Loucy (cell line): ENCODE data around the gene NHS.

Source experiments
- H2AFZ ChIP-seq: fragments of 200-600 bp; sonication (generic); 2 replicates; pipeline ENCODE4 v1.6.0; 2016; ENCODE audit warnings: antibody characterized with exemption, mild to moderate bottlenecking, low read length, moderate library complexity
- H3F3A ChIP-seq: fragments of 200-600 bp; 2 replicates; pipeline ENCODE4 v1.6.0; 2016; ENCODE audit warnings: antibody characterized with exemption, low read depth, mild to moderate bottlenecking
- H3K27me3 ChIP-seq: fragments of 200-600 bp; sonication (generic); 2 replicates; pipeline ENCODE4 v1.6.1; 2014; ENCODE audit warnings: low read length, mild to moderate bottlenecking; ENCODE audit not compliant: insufficient read depth, poor library complexity, severe bottlenecking
- H3K36me3 ChIP-seq: fragments of 200-600 bp; sonication (generic); 2 replicates; pipeline ENCODE4 v1.6.1; 2016; ENCODE audit warnings: low read length; ENCODE audit not compliant: insufficient read depth
- H3K4me1 ChIP-seq: fragments of 200-600 bp; sonication (generic); 2 replicates; pipeline ENCODE4 v1.5.1; 2014; ENCODE audit warnings: low read length, mild to moderate bottlenecking; ENCODE audit not compliant: insufficient read depth, poor library complexity, severe bottlenecking
- H3K4me2 ChIP-seq: fragments of 200-600 bp; sonication (generic); 2 replicates; pipeline ENCODE4 v1.6.0; 2014; ENCODE audit warnings: antibody characterized with exemption, low read length, low read depth, mild to moderate bottlenecking; ENCODE audit not compliant: poor library complexity, severe bottlenecking
- H3K4me3 ChIP-seq: fragments of 200-600 bp; sonication (generic); 2 replicates; pipeline ENCODE4 v1.5.1; 2014; ENCODE audit warnings: low read length, mild to moderate bottlenecking, mixed read lengths; ENCODE audit not compliant: poor library complexity, severe bottlenecking
- H3K79me2 ChIP-seq: fragments of 200-600 bp; sonication (generic); 2 replicates; pipeline ENCODE4 v1.6.1; 2014; ENCODE audit warnings: low read length; ENCODE audit not compliant: insufficient read depth
- H3K9ac ChIP-seq: fragments of 200-600 bp; sonication (generic); 2 replicates; pipeline ENCODE4 v1.6.0; 2014; ENCODE audit warnings: mild to moderate bottlenecking, low read depth, low read length, moderate library complexity; ENCODE audit not compliant: poor library complexity, severe bottlenecking
- H3K9me2 ChIP-seq: fragments of 200-600 bp; sonication (generic); replicated peaks from 2 replicates; pipeline ENCODE4 v1.6.1; 2016; ENCODE audit warnings: low read depth, low read length, mixed read lengths
- H3K9me3 ChIP-seq: fragments of 200-600 bp; sonication (generic); 2 replicates; pipeline ENCODE4 v1.6.1; 2014; ENCODE audit warnings: mild to moderate bottlenecking, antibody characterized with exemption, low read length, low read depth; ENCODE audit not compliant: insufficient read depth
- H4K20me1 ChIP-seq: fragments of 200-600 bp; sonication (generic); 2 replicates; pipeline ENCODE4 v1.6.0; 2014; ENCODE audit warnings: antibody characterized with exemption, low read length, mild to moderate bottlenecking; ENCODE audit not compliant: insufficient read depth, poor library complexity, severe bottlenecking
- CTCF ChIP-seq: fragments of 200-600 bp; sonication (generic); conservative IDR thresholded peaks from 2 replicates; pipeline ENCODE4 v1.5.1; 2014; ENCODE audit warnings: mild to moderate bottlenecking, antibody characterized with exemption, low read length
- EZH2phosphoT487 ChIP-seq: fragments of 200-600 bp; IDR thresholded peaks from 2 replicates; pipeline ENCODE4 v1.6.1; 2018; ENCODE audit warnings: antibody characterized with exemption, mild to moderate bottlenecking, moderate library complexity, borderline replicate concordance

The NHS gene

DNA sequence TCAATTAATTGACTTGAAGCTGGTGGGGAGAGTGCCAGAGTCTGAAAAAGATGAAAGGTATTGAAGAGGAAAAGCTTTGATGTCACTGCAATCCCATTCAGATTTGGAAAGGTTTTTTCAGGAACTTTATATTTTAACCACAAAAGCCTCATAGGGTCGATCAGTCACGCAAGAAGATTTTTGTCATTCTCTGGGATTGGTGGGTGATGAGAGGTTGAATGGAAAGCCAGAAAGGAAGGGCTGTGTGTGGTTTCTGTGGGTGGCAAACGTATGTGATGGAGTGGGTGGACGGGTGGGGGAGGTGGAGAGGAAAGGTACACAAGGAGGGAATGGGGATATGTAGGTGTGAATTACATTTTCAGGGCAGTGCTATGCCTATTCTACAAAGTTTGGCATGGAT, 188.5 kb downstream of the NHS start:
- H3K9ac ChIP-seq, result no peak overlapping the region
- no peak overlapping the region for H3K4me3 ChIP-seq
- H3K4me1 ChIP-seq, result no peaks in the 10 kb centered on the region
- H4K20me1 ChIP-seq, result no peaks in the 10 kb centered on the region
- H3K27me3 ChIP-seq, result no peaks in the 10 kb centered on the region
- no peaks in the 10 kb centered on the region for H3K9me3 ChIP-seq
- no peak overlapping the region for H3K4me2 ChIP-seq
- no peaks in the 10 kb centered on the region for H3F3A ChIP-seq
- no peaks in the 10 kb centered on the region for H3K9me2 ChIP-seq
- H3K79me2 ChIP-seq, result no peaks in the 10 kb centered on the region
- H3K36me3 ChIP-seq, result no peaks in the 10 kb centered on the region
- H2AFZ ChIP-seq, result no peak overlapping the region
- TF ChIP-seq CTCF, result no peak
- TF ChIP-seq EZH2phosphoT487, result no peak

DNA sequence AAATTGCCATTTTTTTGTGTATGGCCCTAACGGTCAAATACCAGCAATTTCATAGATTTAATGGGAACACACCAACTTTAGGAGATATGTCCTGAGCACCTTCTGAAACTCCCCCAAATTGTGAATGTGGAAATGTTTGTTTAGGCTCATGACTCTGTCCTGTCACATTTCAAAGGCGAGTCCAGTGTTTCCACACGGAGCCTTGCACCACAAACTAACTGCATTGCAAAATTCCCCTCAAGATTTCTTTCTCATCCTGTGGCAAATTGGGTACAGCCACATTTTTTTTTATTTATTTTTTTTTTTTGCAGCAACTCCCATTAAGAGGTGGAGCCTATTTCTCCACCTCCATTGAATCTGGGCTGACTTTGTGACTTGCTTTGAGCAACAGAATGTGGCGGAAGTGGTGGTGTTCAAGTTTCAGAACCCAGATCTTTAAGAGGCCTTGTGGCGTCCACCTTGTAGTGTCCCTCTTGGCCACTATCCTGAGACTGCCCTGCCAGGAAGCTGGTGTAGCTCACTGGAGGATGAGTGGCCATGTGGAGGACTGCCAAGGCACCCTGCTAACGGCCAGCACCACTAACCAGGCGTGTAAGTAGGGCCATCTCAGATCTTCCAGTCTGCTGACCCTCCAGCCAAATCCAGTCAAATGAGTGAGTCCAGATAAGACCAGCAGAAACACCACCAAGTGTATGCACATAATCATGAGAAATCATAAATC, 189.8 kb downstream of the NHS start:
- no peak overlapping the region for H3K4me2 ChIP-seq
- no peaks in the 10 kb centered on the region for H3F3A ChIP-seq
- no peak overlapping the region for H3K4me3 ChIP-seq
- H4K20me1 ChIP-seq, result no peaks in the 10 kb centered on the region
- no peak overlapping the region for H2AFZ ChIP-seq
- H3K4me1 ChIP-seq, result no peaks in the 10 kb centered on the region
- H3K36me3 ChIP-seq, result no peaks in the 10 kb centered on the region
- TF ChIP-seq CTCF (no peak), EZH2phosphoT487 (no peak)
- no peaks in the 10 kb centered on the region for H3K9me3 ChIP-seq
- H3K9ac ChIP-seq, result no peak overlapping the region
- H3K27me3 ChIP-seq, result no peaks in the 10 kb centered on the region
- H3K79me2 ChIP-seq, result no peaks in the 10 kb centered on the region
- no peaks in the 10 kb centered on the region for H3K9me2 ChIP-seq

DNA sequence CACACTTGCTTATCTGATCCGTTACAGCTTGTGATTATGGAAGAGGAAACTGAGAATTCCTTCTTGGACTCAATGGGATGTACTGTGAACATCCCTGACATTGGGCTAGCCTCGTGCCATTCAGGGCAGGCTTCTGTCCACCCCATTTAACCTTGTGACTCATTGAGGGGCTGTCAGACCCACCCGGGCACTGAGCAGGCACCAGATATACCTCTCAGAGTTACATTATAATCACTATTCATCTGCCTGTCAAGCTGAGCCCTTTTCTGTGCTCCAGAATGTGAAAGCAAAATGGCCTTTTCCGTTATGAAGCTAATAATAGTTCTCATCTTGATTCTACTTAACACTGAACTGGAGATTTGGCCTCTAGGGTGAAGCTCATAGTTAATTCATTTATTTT, 191.7 kb downstream of the NHS start:
- H3K9me3 ChIP-seq, result no peaks in the 10 kb centered on the region
- no peak overlapping the region for H3K4me3 ChIP-seq
- no peak for TF ChIP-seq EZH2phosphoT487
- no peak for TF ChIP-seq CTCF
- no peaks in the 10 kb centered on the region for H3K27me3 ChIP-seq
- no peaks in the 10 kb centered on the region for H3K9me2 ChIP-seq
- H3K79me2 ChIP-seq, result no peaks in the 10 kb centered on the region
- no peak overlapping the region for H3K9ac ChIP-seq
- no peaks in the 10 kb centered on the region for H3K4me1 ChIP-seq
- no peaks in the 10 kb centered on the region for H4K20me1 ChIP-seq
- no peak overlapping the region for H3K4me2 ChIP-seq
- H3F3A ChIP-seq, result no peaks in the 10 kb centered on the region
- H2AFZ ChIP-seq, result no peak overlapping the region
- H3K36me3 ChIP-seq, result no peaks in the 10 kb centered on the region
